ENCODE data around the gene HMG20B.

HMG20B gene

GRCh38 chr19:3618811-3619630 lies 46.3 kb downstream of the HMG20B start:
- no peak for DNase-seq (ENCODE audit: low read depth in 1 of 2, low spot score in 1 of 2)

- no peak for DNase-seq (ENCODE audit: low read depth in 1 of 2, low spot score in 1 of 2)
These were observed 46.9 kb downstream of the HMG20B start for GRCh38 chr19:3619631-3620012.

- no peak for DNase-seq (ENCODE audit: low read depth in 1 of 2, low spot score in 1 of 2)
These were observed 47.5 kb downstream of the HMG20B start for GRCh38 chr19:3620145-3620816.

GRCh38 chr19:3620817-3621547 lies 48.2 kb downstream of the HMG20B start:
- DNase-seq (ENCODE audit: low read depth in 1 of 2, low spot score in 1 of 2), result no peak

- DNase-seq (ENCODE audit: low read depth in 1 of 2, low spot score in 1 of 2), result no peak
These were observed 48.9 kb downstream of the HMG20B start for GRCh38 chr19:3621689-3622088.

- DNase-seq (ENCODE audit: low read depth in 1 of 2, low spot score in 1 of 2), result no peak
These were observed 49.5 kb downstream of the HMG20B start for GRCh38 chr19:3622224-3622623.

GRCh38 chr19:3623716-3624115 lies 51.0 kb downstream of the HMG20B start:
- DNase-seq (ENCODE audit: low read depth in 1 of 2, low spot score in 1 of 2), result no peak

- no peak for DNase-seq (ENCODE audit: low read depth in 1 of 2, low spot score in 1 of 2)
These were observed 53.3 kb downstream of the HMG20B start for GRCh38 chr19:3625996-3626472.

GRCh38 chr19:3626473-3627350 lies 54.0 kb downstream of the HMG20B start, which contains the start of gene CACTIN:
CACTIN (minus strand) TSS chr19:3626790; CDS start chr19:3626762, 28 bp downstream.
- DNase-seq (ENCODE audit: low read depth in 1 of 2, low spot score in 1 of 2), result peak; percentile 96

- DNase-seq (ENCODE audit: low read depth in 1 of 2, low spot score in 1 of 2), result no peak
These were observed 54.6 kb downstream of the HMG20B start for GRCh38 chr19:3627351-3627723.

All from activated T-helper 1 cell treated with anti-CD3 and anti-CD28 coated beads, Interleukin-2, amount 50 U/mL, for 16 hours (primary cell).